Stimulated activated CD4-positive, alpha-beta T cell treated with anti-CD3 and anti-CD28 coated beads, Interleukin-1b, Interleukin-23, amount 100 ng/mL, for 4 hours (primary cell): ENCODE results near the gene MEOX1.

Experiments used
- DNase-seq, 2 donors: peaks; one replicate each; pipeline ENCODE4 v3.0.0-alpha.2; 2020; ENCODE audit warnings: low read depth in 2 of 2

The MEOX1 gene

GRCh38 chr17:43591001-43591400 is 70.7 kb downstream of the MEOX1 start:
- DNase-seq, result no peak
